HG03064 (cell line): ENCODE measurements around the gene FUT7.
"Not testable (repeated sequence)": the region's sequence is repeated elsewhere in the genome, so short reads cannot be mapped to it uniquely, and the experiment has no call there.

Source experiments
- ATAC-seq: cut with Tn5 transposase; IDR thresholded peaks from one replicate; pipeline ENCODE4 v1.9.1; 2021; ENCODE audit warnings: low read depth; ENCODE audit not compliant: unreplicated experiment

Gene FUT7

GRCh38 chr9:137034039-137034708 is 2.3 kb upstream of the FUT7 start:
- no peak for ATAC-seq

- ATAC-seq: not testable (repeated sequence)
Observed at GRCh38 chr9:137033481-137033880, 1.6 kb upstream of the FUT7 start.

GRCh38 chr9:137032858-137033257 is 970 bp upstream of the FUT7 start:
- ATAC-seq: no peak

- no peak for ATAC-seq
Observed at GRCh38 chr9:137030538-137031527, 1.1 kb downstream of the FUT7 start.

GRCh38 chr9:137030006-137030405 is 1.9 kb downstream of the FUT7 start:
- ATAC-seq: no peak

- no peak for ATAC-seq
Observed at GRCh38 chr9:137029058-137029936, 2.6 kb downstream of the FUT7 start.

- no peak for ATAC-seq
Observed at GRCh38 chr9:137028263-137029057, 3.4 kb downstream of the FUT7 start.

- ATAC-seq: no peak
Observed at GRCh38 chr9:137027369-137028262, 4.3 kb downstream of the FUT7 start, which contains the start of gene ABCA2. TSS of gene ABCA2 (minus strand) at chr9:137028237. CDS start at chr9:137028140, 97 bp downstream.

- no peak for ATAC-seq
Observed at GRCh38 chr9:137026828-137027227, 5.1 kb downstream of the FUT7 start.

GRCh38 chr9:137026384-137026783 is 5.5 kb downstream of the FUT7 start:
- ATAC-seq: no peak

GRCh38 chr9:137025517-137025966 is 6.3 kb downstream of the FUT7 start:
- ATAC-seq: no peak

- ATAC-seq: no peak
Observed at GRCh38 chr9:137023583-137023991, 8.3 kb downstream of the FUT7 start.

GRCh38 chr9:137023157-137023556 is 8.7 kb downstream of the FUT7 start:
- ATAC-seq: no peak

GRCh38 chr9:137022662-137023008 is 9.3 kb downstream of the FUT7 start:
- no peak for ATAC-seq

GRCh38 chr9:137021979-137022661 is 9.8 kb downstream of the FUT7 start:
- no peak for ATAC-seq

- ATAC-seq: no peak
Observed at GRCh38 chr9:137021568-137021978, 10.3 kb downstream of the FUT7 start.

GRCh38 chr9:137020771-137021567 is 10.9 kb downstream of the FUT7 start:
- no peak for ATAC-seq
